GM13977 (cell line): ENCODE data around the gene NOD1.

Experiments used
- DNase-seq: peaks from one replicate; pipeline ENCODE4 v3.0.0; 2012; ENCODE audit warnings: low spot score
- in situ Hi-C: fragments of 300-500 bp; cut with MboI; formaldehyde crosslinking; loops from one replicate; pipeline ENCODE4 v1.12.0; 2022; ENCODE audit warnings: low sequenced_read_pairs, low pct_unique_long_range_greater_than_20kb, mixed read lengths, inconsistent platforms; ENCODE audit not compliant: unreplicated experiment
- TF ChIP-seq, protein P1 (sequence below): IDR thresholded peaks from 2 replicates; pipeline ENCODE4 v1.5.1; 2012; ENCODE audit warnings: mild to moderate bottlenecking, control low read depth; ENCODE audit not compliant: insufficient read depth; ENCODE audit errors: extremely low read depth, missing control alignments

NOD1 gene

DNA sequence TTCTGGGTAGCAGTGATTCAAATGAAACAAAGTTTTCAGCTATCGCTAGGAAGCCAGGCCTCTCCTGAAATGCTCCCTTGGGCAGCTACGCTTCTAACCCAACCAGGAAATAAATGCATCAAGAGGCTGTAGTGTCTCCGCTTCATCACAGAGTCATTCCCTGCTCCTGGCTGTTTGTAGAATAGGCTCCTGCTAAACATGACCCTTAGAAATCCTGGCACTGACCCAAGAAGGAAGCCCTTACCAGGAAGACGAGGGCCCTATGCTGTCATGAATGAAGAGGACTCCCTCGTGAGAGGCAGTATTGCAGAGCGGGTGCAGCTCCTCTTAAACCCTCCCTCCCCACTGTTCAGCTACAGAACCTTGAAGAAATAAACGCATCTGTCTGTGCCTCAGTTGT lies 48.3 kb downstream of the NOD1 start:
- TF ChIP-seq, protein P1, sequence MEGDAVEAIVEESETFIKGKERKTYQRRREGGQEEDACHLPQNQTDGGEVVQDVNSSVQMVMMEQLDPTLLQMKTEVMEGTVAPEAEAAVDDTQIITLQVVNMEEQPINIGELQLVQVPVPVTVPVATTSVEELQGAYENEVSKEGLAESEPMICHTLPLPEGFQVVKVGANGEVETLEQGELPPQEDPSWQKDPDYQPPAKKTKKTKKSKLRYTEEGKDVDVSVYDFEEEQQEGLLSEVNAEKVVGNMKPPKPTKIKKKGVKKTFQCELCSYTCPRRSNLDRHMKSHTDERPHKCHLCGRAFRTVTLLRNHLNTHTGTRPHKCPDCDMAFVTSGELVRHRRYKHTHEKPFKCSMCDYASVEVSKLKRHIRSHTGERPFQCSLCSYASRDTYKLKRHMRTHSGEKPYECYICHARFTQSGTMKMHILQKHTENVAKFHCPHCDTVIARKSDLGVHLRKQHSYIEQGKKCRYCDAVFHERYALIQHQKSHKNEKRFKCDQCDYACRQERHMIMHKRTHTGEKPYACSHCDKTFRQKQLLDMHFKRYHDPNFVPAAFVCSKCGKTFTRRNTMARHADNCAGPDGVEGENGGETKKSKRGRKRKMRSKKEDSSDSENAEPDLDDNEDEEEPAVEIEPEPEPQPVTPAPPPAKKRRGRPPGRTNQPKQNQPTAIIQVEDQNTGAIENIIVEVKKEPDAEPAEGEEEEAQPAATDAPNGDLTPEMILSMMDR = no peak
- no peak for DNase-seq
- in situ Hi-C loops = no loop called here

DNA sequence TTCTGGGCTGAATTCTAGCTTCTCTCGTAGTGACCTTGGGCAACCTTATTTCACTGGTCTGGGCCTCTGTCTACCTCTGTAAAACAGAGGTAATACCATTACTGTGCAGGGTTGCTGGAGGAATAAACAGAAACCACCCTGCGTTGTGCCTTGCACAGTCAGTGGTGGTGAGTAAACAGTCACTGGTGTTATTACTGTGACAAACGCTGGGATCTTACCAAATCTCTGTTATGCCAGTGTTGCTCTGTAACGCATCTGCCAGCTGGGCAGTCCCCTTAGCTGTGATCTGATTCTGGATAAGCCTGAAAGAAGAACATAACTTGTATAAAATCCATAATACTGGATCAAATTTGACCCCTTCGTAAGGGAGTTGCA lies 49.4 kb downstream of the NOD1 start:
- DNase-seq = no peak
- in situ Hi-C loops = no loop called here
- TF ChIP-seq, protein P1 = no peak

DNA sequence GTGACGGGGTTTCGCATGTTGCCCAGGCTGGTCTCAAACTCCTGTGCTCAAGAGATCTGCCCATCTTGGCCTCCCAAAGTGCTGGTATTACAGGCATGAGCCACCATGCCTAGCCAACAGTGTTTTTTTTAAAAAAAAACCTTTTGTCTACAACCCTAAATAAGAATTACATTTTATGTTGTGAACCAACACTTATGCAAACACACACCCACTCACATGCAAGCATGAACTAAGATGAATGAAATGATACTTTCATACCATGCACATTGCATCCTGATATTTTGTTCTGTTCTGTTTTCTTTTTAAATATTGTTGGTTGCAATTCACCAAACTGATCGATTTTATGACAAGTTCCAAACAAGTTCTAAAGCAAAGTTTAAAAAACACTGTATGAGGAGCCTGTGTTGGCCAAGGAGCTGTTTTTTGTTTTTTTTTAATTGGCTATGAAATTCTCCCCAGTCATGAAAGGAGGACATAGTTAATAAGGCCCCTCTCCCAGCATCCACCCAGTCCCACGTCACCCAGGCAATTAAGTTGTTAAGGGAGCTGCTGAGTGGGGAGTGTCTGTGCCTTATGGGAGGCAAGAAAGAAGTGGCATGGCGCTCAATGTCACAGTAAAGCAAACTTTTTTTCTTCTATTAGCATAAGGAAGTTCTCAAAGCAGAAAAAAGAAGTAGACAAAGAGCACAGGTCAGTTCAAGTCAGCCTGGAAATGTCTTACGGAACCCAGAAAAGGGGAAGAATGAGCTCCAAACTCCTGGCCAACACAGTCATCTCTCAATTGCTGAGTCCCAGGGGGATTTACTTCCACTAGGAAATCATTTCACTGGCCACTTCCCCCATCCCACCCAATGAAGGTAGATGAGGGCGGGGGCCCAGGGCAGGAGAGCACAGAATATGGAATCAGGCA lies 50.1 kb downstream of the NOD1 start:
- in situ Hi-C loops = no loop called here
- no peak for DNase-seq
- TF ChIP-seq, protein P1 = no peak

DNA sequence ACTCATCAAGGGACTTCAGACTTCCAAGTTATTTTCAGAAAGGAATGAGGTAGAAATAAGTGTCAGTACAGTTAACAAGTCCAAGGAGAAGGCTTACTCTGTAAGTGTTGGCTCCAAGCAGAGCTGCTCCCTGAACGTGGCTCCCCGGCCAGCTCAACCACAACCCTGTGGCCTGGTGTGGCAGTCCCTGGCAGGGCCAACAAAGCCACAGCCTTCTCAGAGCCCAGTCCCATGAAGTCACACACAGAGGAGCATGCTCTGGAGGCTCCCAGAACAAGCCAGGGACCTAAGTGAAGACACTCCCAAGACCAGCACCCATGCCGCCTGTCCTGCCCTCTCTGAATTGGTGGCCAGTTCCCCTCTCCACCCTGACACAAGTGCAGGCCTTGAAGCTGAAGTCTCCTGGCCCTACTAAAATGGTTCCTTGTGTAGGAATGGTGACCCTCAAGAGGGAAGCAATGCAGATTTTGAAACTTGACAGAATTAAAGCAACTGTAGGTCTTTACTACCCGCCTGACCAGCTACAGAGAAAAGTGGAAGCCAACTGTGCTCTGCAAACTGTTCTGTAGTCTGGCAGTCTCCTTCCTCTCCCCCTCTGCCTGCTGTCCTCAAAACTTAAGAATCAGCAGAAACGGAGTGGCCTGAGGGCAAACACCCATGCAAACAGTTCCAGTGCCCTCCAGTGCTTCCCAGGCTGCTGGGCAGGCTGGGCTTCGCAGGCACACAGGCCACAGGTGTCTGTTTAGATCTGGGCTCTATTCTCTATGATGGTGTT lies 51.1 kb downstream of the NOD1 start:
- TF ChIP-seq, protein P1 = no peak
- no peak for DNase-seq
- in situ Hi-C loops = no loop called here

DNA sequence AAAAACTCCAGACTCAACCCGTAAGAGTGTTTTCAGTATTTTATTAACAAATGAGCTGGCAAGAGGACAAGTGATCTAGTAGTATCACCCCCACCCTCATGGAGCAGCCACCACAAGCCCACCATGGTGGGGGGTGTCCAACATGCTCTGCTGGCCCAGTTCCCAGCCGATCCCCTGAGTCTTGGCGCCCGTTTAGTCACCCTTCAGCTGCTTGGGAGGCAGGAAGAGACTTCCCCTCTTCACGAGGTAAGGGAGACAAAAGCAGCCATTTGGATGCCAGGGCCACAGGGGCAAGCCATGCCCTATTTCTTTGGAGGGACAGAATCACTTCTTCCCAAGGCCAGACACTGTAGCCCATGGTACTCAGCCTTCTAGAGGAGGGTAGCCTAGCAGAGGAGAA lies 54.1 kb downstream of the NOD1 start:
- TF ChIP-seq, protein P1 = no peak
- no peak for DNase-seq
- in situ Hi-C loops = no loop called here

DNA sequence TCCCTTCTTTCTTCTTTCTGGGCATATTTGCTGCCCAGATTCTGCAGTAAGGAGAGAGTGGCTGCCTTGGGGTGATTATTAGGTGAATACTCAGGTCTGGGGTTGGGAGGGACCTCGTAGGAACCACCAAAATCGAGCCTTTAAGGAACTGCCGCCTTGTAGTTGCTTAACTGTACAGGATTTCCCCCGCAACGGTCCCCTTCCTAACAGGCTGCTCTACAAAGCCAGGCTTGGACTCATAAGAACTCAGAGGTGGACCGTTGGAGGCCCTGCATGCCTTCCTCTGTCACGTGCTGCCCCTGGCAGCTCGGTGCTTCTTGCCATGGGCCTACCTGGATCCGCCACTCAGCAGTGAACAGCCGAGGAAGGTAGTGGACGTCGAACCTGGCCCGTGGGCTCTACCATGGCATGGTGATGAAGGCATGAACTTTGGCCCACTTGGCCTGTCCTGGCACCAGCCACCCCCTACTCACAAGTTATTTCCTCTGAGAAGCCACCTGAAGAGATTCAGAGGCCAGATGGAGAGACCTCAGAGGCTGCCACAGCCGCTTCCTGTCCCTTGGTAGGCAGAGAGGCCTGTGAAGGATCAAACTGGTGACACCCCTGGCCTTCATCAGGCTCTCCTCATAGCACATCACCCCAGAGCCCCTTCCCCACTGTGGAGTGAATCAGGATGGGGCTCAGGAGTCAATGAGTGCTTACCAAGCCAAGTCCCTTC lies 54.6 kb downstream of the NOD1 start:
- in situ Hi-C loops = no loop called here
- TF ChIP-seq, protein P1 = no peak
- no peak for DNase-seq
